CD4-positive, alpha-beta memory T cell (primary cell): Measurements from ENCODE around the gene GOLGA8B. TPM values are rescaled to one million over a fixed set of nuclear protein-coding genes. Genes with fewer than 3 reads are reported as not detected.
"Not testable (repeated sequence)": the region's sequence is repeated elsewhere in the genome, so short reads cannot be mapped to it uniquely, and the experiment has no call there.

Source experiments
- CTCF ChIA-PET: fragments of 350-600 bp; sonication (Branson Sonifier 250); formaldehyde crosslinking; loops from one replicate; lab custom pipeline; 2021; ENCODE audit warnings: inconsistent platforms; ENCODE audit not compliant: partially characterized antibody; lab: Charles Lee
- POLR2A ChIA-PET: fragments of 350-600 bp; sonication (Branson Sonifier 250); formaldehyde crosslinking; loops from one replicate; lab custom pipeline; 2021; ENCODE audit not compliant: partially characterized antibody; lab: Charles Lee
- DNase-seq, 5 donors: peaks; one replicate each; pipeline versions ENCODE4 v3.0.0 to v3.0.0-alpha.2; 2020 to 2022; ENCODE audit warnings: mixed read lengths in 1 of 5
- H3K27ac ChIP-seq: one replicate; pipeline ENCODE4 v1.7.0; 2013; ENCODE audit warnings: low read depth, low read length
- H3K27me3 ChIP-seq: 2 replicates; pipeline ENCODE4 v1.7.0; 2013; ENCODE audit warnings: mild to moderate bottlenecking, low read length, moderate library complexity; ENCODE audit not compliant: insufficient read depth
- H3K36me3 ChIP-seq: 2 replicates; pipeline ENCODE4 v1.7.0; 2013; ENCODE audit warnings: mild to moderate bottlenecking, low read length, moderate library complexity; ENCODE audit not compliant: insufficient read depth
- H3K4me1 ChIP-seq: 2 replicates; pipeline ENCODE4 v1.7.0; 2013; ENCODE audit warnings: mild to moderate bottlenecking, low read length, moderate library complexity; ENCODE audit not compliant: insufficient read depth
- H3K4me3 ChIP-seq, 2 donors: one replicate each; pipeline ENCODE4 v1.7.0; 2013; ENCODE audit warnings: low read length in 2 of 2, mild to moderate bottlenecking in 1 of 2
- H3K9me3 ChIP-seq, 2 donors: one replicate each; pipeline ENCODE4 v1.7.0; 2013; ENCODE audit warnings: low read length in 2 of 2, control low read depth in 1 of 2; ENCODE audit not compliant: control insufficient read depth in 1 of 2
- H3K27ac Mint-ChIP-seq, 7 donors: one replicate each; pipeline ENCODE4 v1.8.0; 2020 to 2021; ENCODE audit warnings: mixed read lengths in 7 of 7, mild to moderate bottlenecking in 6 of 7, inconsistent platforms in 3 of 7, moderate library complexity in 3 of 7
- H3K27me3 Mint-ChIP-seq, 2 donors: one replicate each; pipeline ENCODE4 v1.8.0; 2020 to 2021; ENCODE audit warnings: mixed read lengths in 2 of 2
- H3K36me3 Mint-ChIP-seq, 2 donors: one replicate each; pipeline ENCODE4 v1.8.0; 2020 to 2021; ENCODE audit warnings: mixed read lengths in 2 of 2, inconsistent platforms in 1 of 2, mild to moderate bottlenecking in 1 of 2
- H3K4me1 Mint-ChIP-seq, 4 donors: one replicate each; pipeline ENCODE4 v1.8.0; 2020 to 2021; ENCODE audit warnings: mixed read lengths in 4 of 4, mild to moderate bottlenecking in 1 of 4
- H3K4me3 Mint-ChIP-seq, 8 donors: one replicate each; pipeline ENCODE4 v1.8.0; 2020 to 2021; ENCODE audit warnings: mixed read lengths in 8 of 8, mild to moderate bottlenecking in 7 of 8, moderate library complexity in 6 of 8, inconsistent platforms in 3 of 8
- H3K9me3 Mint-ChIP-seq, 8 donors: one replicate each; pipeline ENCODE4 v1.8.0; 2020 to 2021; ENCODE audit warnings: mixed read lengths in 8 of 8, mild to moderate bottlenecking in 5 of 8, inconsistent platforms in 3 of 8, moderate library complexity in 1 of 8
- intact Hi-C: fragments of 100-400 bp; cut with micrococcal nuclease; formaldehyde crosslinking; loops from one replicate; pipeline ENCODE4 v1.15.1; 2023
- polyA plus RNA-seq, 2 donors: library from polyadenylated mRNA; unstranded; fragments of 300-500 nt; fragmentation: Illumina TruSeq; gene quantifications; one replicate each; pipeline ENCODE4 v1.2.3, GENCODE V29; 2021
- total RNA-seq, 2 experiments: library from RNA; stranded (reverse); gene quantifications; one replicate each; pipeline ENCODE4 v1.2.3, GENCODE V29; 2021

GOLGA8B gene
- 100 to 1,000 TPM; 332 to 340 TPM for total RNA-seq
- polyA plus RNA-seq = 1 to 10 TPM; 4.8 to 6.5 TPM

GRCh38 chr15:34583399-34584329 is at the start of gene GOLGA8B:
TSS of gene GOLGA8B (minus strand) at chr15:34583651. CDS start at chr15:34535912, 47,739 bp downstream.
- intact Hi-C loops = loop anchor here (1.0 kb wide), 3 partner anchors 240 to 544 kb away; partner anchors contain the start of genes AVEN, NOP10 and NUTM1
- H3K27me3 Mint-ChIP-seq = peaks cover 0 to 4% of the 10 kb centered on the region in 2 donors
- H3K4me3 Mint-ChIP-seq = peak within 1 kb of the TSS; percentile 87 to 95 (median 90)
- Histone ChIP-seq H3K4me1 (peaks cover 23% of the 10 kb centered on the region), H3K4me3 (peak within 1 kb of the TSS; percentile 65 to 74), H3K9me3 (no peaks in the 10 kb centered on the region), H3K27ac (peak within 1 kb of the TSS; percentile 61), H3K36me3 (no peaks in the 10 kb centered on the region), H3K27me3 (no peaks in the 10 kb centered on the region)
- peaks cover 0 to 5% of the 10 kb centered on the region in 2 donors for H3K36me3 Mint-ChIP-seq
- peak; percentile 84 to 87 (median 85) for DNase-seq
- H3K27ac Mint-ChIP-seq = peak within 1 kb of the TSS; percentile 70 to 95 (median 87)
- ChIA-PET POLR2A (interaction anchor here (0.8 to 3.1 kb wide), 9 partner anchors 68 to 482 kb away, joined by 3 to 32 read pairs (median 8); partner anchors contain the start of genes AQR, EMC4, EMC7 and LPCAT4), CTCF (interaction anchor here (0.7 to 1.6 kb wide), 7 partner anchors 8 to 543 kb away, joined by 3 to 7 read pairs (median 3); partner anchors contain the start of gene LPCAT4)
- peaks cover 21 to 44% (median 31%) of the 10 kb centered on the region in 4 donors for H3K4me1 Mint-ChIP-seq
- no peaks in the 10 kb centered on the region for H3K9me3 Mint-ChIP-seq

GRCh38 chr15:34633165-34633564 is 49.7 kb upstream of the GOLGA8B start:
- DNase-seq, H3K27ac Mint-ChIP-seq, H3K9me3 ChIP-seq, intact Hi-C loops, H3K4me1 ChIP-seq, H3K36me3 ChIP-seq, H3K27me3 ChIP-seq, H3K4me3 ChIP-seq, H3K27me3 Mint-ChIP-seq, H3K27ac ChIP-seq, H3K4me1 Mint-ChIP-seq, POLR2A ChIA-PET, H3K4me3 Mint-ChIP-seq, H3K36me3 Mint-ChIP-seq, CTCF ChIA-PET: not testable (repeated sequence)
- H3K9me3 Mint-ChIP-seq = peaks cover 0 to 10% (median 2%) of the 10 kb centered on the region in 8 donors

- H3K27ac Mint-ChIP-seq = no peak overlapping the region
- no peaks in the 10 kb centered on the region for H3K4me1 Mint-ChIP-seq
- H3K9me3 ChIP-seq = no peaks in the 10 kb centered on the region
- no peaks in the 10 kb centered on the region for H3K27me3 ChIP-seq
- peaks cover 11 to 13% of the 10 kb centered on the region in 2 donors for H3K27me3 Mint-ChIP-seq
- intact Hi-C loops = no loop called here
- POLR2A ChIA-PET = no interaction called here
- CTCF ChIA-PET = no interaction called here
- no peak overlapping the region for H3K4me3 ChIP-seq
- no peak overlapping the region for H3K4me3 Mint-ChIP-seq
- H3K4me1 ChIP-seq = no peaks in the 10 kb centered on the region
- H3K36me3 Mint-ChIP-seq = no peaks in the 10 kb centered on the region
- no peak overlapping the region for H3K27ac ChIP-seq
- no peak for DNase-seq
- H3K9me3 Mint-ChIP-seq = peaks cover 0 to 14% (median 7%) of the 10 kb centered on the region in 8 donors
- H3K36me3 ChIP-seq = no peaks in the 10 kb centered on the region
These were observed 45.2 kb upstream of the GOLGA8B start for GRCh38 chr15:34628577-34629152.

- peaks cover 10 to 25% of the 10 kb centered on the region in 2 donors for H3K27me3 Mint-ChIP-seq
These were observed 41.6 kb upstream of the GOLGA8B start for GRCh38 chr15:34625007-34625406.

GRCh38 chr15:34621675-34622074 is 38.2 kb upstream of the GOLGA8B start:
- peaks cover 4% of the 10 kb centered on the region for H3K27me3 ChIP-seq
- ChIA-PET POLR2A (no interaction called here), CTCF (no interaction called here)
- H3K36me3 Mint-ChIP-seq = no peaks in the 10 kb centered on the region
- intact Hi-C loops = no loop called here
- H3K27ac Mint-ChIP-seq = no peak overlapping the region
- H3K36me3 ChIP-seq = no peaks in the 10 kb centered on the region
- peaks cover 15 to 24% of the 10 kb centered on the region in 2 donors for H3K27me3 Mint-ChIP-seq
- no peaks in the 10 kb centered on the region for H3K4me1 ChIP-seq
- H3K27ac ChIP-seq = no peak overlapping the region
- H3K9me3 ChIP-seq = no peaks in the 10 kb centered on the region
- no peak overlapping the region for H3K4me3 ChIP-seq
- H3K4me3 Mint-ChIP-seq = no peak overlapping the region
- no peaks in the 10 kb centered on the region for H3K4me1 Mint-ChIP-seq
- H3K9me3 Mint-ChIP-seq = peaks cover 0 to 2% (median under 1%) of the 10 kb centered on the region in 8 donors
- no peak for DNase-seq

More at GRCh38 chr15:34625007-34625406, 41.6 kb upstream of the GOLGA8B start:
- no peaks in the 10 kb centered on the region for H3K36me3 ChIP-seq
- no peaks in the 10 kb centered on the region for H3K9me3 ChIP-seq
- peaks cover 4% of the 10 kb centered on the region for H3K27me3 ChIP-seq
- ChIA-PET CTCF (no interaction called here), POLR2A (no interaction called here)
- no peak for DNase-seq
- no peak overlapping the region for H3K27ac ChIP-seq
- H3K4me3 Mint-ChIP-seq = no peak overlapping the region
- H3K4me1 Mint-ChIP-seq = no peaks in the 10 kb centered on the region
- intact Hi-C loops = no loop called here
- H3K36me3 Mint-ChIP-seq = no peaks in the 10 kb centered on the region
- no peaks in the 10 kb centered on the region for H3K4me1 ChIP-seq
- H3K4me3 ChIP-seq = no peak overlapping the region
- no peak overlapping the region for H3K27ac Mint-ChIP-seq
- peaks cover 0 to 6% (median 5%) of the 10 kb centered on the region in 8 donors for H3K9me3 Mint-ChIP-seq

GRCh38 chr15:34620814-34621213 is 37.4 kb upstream of the GOLGA8B start:
- Mint-ChIP-seq H3K4me1 (no peaks in the 10 kb centered on the region), H3K36me3 (no peaks in the 10 kb centered on the region), H3K9me3 (no peaks in the 10 kb centered on the region), H3K27me3 (peaks cover 19 to 24% of the 10 kb centered on the region in 2 donors), H3K27ac (no peak overlapping the region), H3K4me3 (no peak overlapping the region)
- POLR2A ChIA-PET = no interaction called here
- intact Hi-C loops = no loop called here
- no peaks in the 10 kb centered on the region for H3K4me1 ChIP-seq
- peaks cover 4% of the 10 kb centered on the region for H3K27me3 ChIP-seq
- CTCF ChIA-PET = no interaction called here
- no peak for DNase-seq
- no peak overlapping the region for H3K27ac ChIP-seq
- H3K36me3 ChIP-seq = no peaks in the 10 kb centered on the region
- no peaks in the 10 kb centered on the region for H3K9me3 ChIP-seq
- H3K4me3 ChIP-seq = no peak overlapping the region

GRCh38 chr15:34620142-34620541 is 36.7 kb upstream of the GOLGA8B start:
- Histone ChIP-seq H3K4me1 (no peaks in the 10 kb centered on the region), H3K36me3 (no peaks in the 10 kb centered on the region), H3K9me3 (no peaks in the 10 kb centered on the region), H3K27me3 (peaks cover 4% of the 10 kb centered on the region), H3K4me3 (no peak overlapping the region), H3K27ac (no peak overlapping the region)
- no peak overlapping the region for H3K27ac Mint-ChIP-seq
- no peak overlapping the region for H3K4me3 Mint-ChIP-seq
- H3K9me3 Mint-ChIP-seq = no peaks in the 10 kb centered on the region
- ChIA-PET POLR2A (no interaction called here), CTCF (no interaction called here)
- no peaks in the 10 kb centered on the region for H3K4me1 Mint-ChIP-seq
- intact Hi-C loops = no loop called here
- DNase-seq = no peak
- H3K27me3 Mint-ChIP-seq = peaks cover 19 to 25% of the 10 kb centered on the region in 2 donors
- H3K36me3 Mint-ChIP-seq = no peaks in the 10 kb centered on the region
